SHP77 (cell line): ENCODE measurements around the gene TAF1C.
A peak's percentile ranks its signal among the peaks of the same experiment; 100 is the strongest.

Experiments
- DNase-seq, 2 experiments: peaks; one replicate each; lab custom pipeline; 2025; lab: John Stamatoyannopoulos, UW

Gene TAF1C

DNA sequence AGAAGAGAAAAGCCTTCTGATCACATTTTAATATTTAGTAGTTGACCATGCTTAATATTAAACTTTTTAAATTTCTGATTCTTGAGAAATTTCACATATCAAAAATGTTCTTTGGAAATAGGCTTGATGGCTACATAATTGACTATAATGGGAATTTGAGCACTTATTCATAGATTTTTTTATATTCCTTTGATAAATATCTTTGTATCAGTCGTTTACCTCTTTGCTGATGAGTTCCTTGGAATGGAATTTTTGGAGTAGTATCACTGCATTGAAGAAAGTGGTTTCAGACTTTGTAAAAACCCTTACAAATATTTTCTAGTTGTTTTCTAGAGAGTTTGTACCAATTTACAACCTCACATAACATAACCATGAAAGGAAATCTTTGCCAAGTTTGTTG is 27.1 kb downstream of the TAF1C start:
- DNase-seq, result no peak

DNA sequence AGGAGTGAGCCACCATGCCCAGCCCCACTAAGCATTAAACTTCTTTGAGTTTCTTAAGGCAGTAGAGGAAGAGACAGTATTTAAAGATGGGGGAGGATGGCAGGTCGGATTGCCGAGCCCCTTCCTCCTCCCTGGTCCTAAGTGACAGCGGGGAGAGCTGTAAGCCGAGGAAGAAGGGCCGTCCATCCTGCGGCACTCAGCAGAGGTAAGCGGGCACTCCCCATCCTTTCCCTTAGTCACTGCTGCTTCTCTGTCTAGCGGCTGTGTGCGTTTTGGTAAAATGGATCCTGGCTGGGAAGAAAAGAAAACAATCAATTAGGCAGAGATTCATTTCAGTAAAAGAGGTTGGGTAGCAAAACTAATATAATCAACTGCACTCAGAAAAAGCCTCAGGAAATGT is 27.9 kb downstream of the TAF1C start:
- DNase-seq, result no peak

DNA sequence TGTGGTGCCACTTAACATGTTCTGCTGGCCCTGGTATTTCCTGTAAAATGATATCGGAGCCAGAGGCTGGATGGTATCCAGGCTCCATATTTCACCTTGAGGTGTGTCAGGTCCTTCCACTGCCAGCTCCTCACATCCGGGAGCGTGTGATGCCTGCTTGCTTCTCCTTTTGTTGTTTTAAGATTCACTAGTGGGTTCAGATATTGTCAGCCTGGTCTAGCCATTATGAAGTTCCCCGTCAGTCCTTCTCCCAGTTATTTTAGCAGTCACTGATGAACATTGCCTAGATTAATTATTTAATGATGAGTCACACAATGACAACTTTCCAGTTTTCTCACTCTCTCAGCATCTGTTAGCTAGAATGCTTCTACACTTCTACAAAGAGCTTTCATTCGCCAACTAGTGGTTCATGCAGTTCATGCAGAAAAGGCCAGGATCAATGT is 30.5 kb downstream of the TAF1C start:
- DNase-seq, result peak; percentile 13 to 29

DNA sequence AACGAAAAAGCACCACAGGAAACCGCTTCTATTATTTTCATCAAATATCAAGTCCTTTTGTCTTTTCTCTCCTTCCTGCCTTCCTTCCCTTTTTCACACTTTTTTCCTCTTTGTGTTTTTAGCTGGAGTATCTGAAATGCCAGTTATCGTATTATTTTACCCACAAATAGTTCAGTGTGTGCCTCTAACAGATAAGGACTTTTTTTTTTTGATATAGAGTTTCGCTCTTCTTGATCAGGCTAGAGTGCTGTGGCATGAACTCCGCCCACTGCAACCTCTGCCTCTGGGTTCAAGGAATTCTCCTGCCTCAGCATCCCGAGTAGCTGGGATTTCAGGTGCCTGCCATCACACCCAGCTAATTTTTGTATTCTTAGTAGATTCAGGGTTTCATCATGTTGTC is 31.1 kb downstream of the TAF1C start:
- DNase-seq, result no peak

DNA sequence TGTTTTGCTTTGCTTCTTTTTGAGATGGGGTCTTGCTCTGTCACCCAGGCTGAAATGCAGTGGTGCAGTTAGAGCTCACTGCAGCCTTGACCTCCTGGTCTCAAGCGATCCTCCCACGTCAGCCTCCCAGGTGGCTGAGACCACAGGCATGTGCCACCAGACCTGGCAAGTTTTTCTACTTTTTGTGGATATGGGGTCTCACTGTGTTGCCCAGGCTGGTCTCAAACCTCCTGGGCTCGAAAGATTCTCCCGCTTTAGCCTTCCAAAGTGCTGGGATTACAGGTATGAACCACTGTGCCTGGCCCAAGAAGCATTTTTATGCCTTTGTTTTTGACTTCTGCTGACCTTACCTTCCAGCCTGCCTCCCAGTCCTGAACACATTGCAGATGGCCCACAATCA is 31.6 kb downstream of the TAF1C start:
- DNase-seq, result no peak

DNA sequence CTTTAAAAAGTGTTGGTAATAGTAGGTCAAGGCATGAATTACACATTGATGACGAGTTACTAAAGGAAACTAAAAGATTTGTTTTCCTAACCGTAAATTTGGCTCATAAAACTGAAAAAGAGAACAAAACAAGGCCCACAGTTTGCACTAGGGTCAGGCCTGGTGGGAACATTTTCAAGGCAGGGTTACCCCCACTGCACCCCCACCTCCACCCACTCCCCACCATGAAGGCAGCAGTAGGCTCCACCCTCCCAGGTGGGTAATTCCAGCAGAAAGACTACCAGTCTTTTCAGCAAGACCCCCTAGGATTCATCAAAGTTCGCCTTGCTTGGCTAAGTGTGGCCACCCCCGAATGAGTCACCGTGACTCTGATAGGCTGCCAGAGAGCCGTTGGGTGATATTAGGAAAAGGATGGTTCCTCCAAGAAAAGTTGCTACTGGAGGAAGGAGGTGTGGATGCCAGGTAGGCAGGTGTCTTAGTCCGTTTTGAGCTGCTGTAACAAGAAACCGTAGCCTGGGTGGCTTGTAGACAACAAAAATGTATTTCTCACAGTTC is 33.1 kb downstream of the TAF1C start:
- no peak for DNase-seq

DNA sequence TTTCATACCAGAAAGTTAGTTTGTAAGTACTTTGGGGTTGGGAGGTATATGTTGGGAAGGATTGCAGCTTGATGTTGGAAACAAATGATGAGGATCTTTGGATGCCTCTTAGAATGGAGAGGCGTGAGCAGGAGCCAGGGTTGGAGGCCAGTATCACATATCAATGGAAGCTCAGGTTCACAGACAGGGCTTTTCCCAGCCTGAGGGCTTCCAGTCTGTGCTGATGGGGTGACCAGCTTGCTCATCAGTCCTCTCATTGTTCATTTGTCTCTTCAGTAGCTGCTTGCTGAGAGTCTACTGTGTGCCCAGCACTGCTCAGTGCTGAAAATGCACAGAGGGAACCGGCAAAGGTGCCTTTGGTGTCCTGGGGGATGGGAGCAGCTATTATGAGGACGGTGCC is 35.9 kb downstream of the TAF1C start:
- no peak for DNase-seq

DNA sequence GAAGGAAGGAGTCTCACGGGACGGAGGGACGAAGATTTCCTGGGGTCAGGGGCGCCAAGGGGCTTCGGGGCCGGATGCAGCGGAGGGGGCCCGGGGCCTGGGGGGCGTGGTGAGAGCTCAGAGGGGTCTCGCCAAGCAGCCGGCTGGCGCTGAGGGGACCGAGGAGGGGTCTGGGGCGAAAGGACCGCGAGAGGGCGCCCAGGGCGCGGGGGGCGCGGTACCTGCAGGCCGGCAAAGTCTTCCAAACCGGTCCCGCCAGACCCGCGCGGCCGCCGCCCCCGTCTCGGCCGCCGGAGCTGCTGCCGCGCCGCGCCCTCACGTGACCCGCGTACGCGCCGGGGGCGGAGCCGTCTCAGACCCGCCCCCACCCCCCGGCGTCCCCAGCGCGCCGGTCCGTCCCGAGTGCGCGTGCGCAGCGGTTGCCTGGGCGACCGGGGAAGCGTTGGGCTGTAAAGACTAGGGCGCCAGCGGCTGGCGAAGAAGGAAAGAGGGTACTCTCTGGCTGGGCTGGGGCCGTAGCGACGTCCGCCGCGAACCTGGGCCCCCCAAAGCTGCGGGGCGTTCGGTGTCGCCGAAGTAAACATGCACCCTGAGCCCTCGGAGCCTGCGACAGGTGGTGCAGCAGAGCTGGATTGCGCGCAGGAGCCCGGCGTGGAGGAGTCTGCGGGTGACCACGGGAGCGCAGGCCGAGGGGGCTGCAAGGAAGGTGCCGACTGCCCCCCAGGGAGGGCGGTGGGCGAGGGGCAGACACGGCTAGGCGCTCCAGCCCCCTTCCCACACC is 41.8 kb downstream of the TAF1C start, which contains the start of the genes DNAAF1 and HSDL1:
Gene DNAAF1, plus strand, starts transcription at position 450 of the 781 bp plus-strand sequence. Its CDS starts 133 bp downstream, at position 583.
Gene HSDL1, minus strand, starts transcription at position 319 of the 781 bp plus-strand sequence. CDS start 13,856 bp downstream, outside the sequence.
- peak; percentile 77 to 90 for DNase-seq

DNA sequence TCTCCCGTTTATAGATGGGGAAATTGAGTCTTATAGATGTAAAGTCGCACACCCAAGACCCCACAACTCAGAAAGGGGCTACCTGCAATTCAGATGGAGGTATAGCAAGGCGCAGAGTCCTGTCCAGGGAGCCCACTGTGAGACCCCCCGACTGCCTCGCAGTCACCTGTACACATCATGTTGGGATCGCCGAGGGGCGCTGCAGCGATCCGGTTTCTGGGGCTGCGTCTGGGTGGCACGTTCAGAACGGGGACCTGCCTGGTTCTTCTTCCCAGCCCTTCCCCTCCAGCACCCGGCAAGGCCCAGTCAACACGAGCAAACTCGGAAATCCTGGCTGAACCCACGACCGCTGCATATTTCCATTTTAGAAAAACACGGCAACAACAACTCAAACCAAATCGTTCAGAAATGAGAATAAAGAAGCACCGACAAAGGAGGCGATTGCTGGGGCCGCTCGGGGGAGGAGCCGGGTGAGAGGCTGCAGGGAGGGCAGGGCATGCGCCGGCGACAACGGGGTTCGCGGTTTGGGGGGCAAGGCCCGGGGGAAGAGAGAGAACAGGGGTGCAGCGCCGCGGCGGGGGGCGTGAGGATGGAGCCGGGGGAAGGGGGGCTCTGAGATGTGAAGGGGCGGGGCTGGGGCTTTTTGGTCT is 42.5 kb downstream of the TAF1C start:
- no peak for DNase-seq

DNA sequence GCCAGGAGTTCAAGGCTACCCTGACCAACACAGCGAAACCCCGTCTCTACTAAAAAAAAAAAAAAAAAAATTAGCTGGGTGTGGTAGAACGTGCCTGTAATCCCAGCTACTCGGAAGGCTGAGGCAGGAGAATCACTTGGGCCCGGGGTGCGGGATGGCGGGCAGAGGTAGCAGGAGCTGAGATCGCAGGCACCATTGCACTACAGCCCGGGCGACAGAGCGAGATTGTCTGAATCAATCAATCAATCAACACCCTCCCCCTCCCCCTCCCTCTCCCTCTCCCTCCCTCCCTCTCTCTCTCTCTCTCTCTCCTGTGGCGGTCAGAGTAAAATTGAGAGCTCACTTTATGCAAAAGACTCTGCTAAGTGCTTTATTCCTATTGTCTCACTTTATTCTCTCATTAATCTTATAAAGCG is 43.1 kb downstream of the TAF1C start:
- DNase-seq, result no peak

DNA sequence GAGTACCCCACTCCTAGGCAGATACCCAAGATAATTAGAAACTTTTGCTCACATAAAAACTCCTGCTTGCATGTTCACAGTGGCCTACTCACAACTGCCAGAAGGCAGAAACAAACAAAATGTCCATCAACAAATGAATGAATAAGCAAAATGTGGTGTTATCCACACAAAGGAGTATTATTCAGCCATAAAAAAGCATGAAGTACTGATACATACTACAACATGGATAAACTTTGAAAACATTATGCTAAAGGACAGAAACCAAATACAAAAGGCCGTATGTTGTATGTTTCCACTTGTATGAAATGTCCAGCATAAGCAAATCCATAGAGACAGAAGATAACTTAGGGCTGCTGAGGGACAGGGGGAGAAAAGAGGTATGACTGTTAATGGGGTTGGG is 43.8 kb downstream of the TAF1C start:
- no peak for DNase-seq

DNA sequence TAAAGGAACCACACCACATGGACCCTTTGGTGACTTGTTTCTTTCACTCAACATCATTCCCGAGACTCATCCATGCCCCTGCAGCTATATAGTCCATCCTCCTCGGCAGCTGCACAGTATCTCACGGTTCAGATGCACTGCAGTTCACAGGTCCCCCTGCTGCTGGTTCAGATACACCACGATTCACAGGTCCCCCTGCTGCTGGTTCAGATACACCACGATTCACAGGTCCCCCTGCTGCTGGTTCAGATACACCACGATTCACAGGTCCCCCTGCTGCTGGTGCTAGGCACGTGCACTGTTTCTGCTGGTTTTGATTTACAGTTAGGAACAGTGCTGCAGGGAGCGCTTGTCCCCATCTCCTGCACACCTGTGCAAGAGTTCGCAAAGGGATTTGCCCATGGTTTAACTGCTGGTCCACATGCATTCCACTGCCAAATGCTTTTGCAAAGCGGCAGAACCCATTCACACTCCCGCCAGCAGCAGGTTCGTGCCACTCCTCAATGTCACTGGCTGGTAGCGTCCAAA is 45.6 kb downstream of the TAF1C start:
- DNase-seq, result peak; percentile 28 to 35

DNA sequence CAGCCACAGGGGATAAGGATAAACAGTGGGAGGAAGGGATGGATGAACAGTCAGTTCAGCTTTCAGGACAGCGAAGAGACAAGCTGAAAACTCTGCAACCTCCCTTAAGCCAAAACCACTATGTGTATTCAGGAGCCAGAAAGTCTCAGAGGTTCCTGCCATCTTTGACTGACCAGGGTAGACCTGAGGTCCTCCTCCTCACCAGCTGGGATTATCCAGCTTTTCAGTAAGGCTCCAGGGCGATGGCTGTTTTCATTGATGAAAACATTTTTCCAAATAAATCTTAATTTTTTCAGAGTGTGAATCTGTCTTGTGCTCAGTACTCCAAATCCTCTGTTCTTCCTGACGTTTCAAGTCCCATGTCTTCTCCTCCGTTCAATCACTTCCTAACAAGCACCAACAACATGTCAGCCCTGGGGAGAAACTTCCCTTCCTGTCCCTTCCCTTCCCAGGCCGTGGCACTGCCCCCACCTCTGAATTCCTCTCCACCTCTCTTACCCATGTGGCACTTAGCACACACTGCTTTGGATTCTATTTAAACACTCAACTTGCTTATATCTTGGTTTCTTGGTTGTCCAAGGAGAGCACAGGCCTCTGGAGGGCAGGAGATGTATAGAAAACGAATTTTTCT is 47.1 kb downstream of the TAF1C start:
- DNase-seq, result no peak

DNA sequence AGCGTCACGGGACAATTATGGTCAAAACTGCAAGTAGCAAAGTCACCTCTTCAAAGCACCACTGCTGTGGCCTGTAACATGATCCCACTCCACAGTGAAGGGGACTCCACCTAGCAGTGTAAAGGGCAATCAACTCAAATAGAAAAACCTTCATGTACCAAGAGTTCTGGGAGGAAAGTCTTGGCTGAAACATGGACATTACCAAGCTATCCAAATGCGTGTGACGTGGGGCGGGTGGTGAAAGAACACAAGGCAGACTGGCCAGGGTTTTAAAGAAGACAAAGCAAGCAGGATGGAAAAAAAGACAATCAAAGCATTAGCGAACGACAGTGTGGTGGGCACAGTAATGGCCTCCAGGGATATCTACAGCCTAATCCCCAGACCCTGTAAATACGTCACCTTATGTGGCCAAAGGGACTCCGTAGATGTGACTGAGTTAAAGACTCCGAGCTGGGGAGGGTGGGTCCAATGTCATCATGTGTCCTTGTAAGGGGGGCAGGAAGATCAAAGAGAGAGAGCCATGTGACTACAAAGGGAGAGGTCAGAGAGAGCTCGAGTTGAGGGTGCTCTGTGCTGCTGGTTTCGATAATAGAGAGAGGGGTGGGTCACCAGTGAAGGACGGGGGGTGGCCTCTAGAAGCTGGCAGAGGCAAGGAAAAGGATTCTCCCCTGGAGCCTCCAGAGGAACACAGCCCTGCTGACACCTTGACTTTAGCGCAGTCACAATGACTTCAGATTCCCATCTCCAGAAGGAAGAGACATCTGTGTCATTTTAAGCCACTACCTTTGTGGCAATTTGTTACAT is 47.8 kb downstream of the TAF1C start:
- DNase-seq, result peak; percentile 58 to 73

DNA sequence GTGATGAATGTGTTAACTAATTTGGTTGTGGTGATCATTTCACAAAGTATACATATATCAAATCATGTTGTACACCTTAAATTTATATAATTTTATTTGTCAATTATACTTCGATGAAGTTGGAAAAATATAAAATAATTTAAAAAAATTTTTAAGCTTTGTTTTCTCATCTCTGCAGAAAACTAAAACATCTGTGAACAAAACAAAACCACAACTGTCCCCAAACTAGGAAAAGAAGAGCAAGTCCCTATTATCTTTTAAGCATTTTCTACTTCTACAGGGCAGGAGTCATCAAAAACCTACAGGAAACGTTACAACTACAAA is 48.4 kb downstream of the TAF1C start:
- no peak for DNase-seq

DNA sequence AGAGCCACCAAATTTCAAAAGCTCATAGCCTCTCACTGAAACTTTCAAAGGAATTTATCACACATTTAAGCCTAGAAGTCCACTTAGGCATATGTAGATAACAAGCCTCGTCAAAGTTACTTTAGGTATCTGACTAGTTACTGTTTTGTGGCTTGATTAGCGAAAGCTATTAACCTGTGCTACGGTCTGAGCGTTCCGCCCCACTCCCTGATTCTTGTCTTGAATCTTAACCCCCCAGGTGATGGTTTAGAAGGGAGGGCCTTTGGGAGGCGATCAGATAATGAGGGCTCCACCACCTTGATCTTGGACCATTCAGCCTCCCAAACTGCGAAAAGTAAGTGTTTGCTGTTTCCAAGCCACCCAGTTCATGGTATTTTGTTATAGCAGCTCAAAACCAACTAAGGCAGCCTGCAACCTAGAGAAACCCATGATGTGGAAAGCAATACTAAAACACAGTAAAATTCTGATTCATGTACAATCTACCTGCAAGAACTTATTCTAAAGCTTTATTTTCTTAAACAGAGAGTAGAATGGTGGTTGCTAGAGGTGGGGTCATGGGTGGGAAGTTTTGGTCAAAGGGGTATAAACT is 49.0 kb downstream of the TAF1C start:
- no peak for DNase-seq

DNA sequence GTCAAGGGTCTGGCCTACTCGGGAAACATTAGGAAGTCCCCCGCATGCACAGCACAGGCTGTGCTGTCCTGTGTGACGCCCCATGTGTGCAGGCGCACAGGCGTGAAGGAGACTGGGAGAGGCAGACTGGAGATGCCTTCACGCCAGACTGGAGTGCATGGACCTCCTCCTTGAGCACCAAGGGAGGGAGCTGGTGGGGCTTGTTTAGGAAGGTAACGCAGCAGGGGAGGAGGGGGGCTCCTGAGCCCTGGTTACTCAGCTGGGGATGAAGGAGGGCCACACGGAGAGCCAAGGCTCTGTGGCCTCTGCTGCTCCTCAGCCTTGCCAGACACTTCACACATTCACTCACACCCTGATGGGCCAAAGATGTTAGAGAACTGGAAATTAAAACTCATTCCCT is 49.6 kb downstream of the TAF1C start:
- no peak for DNase-seq

DNA sequence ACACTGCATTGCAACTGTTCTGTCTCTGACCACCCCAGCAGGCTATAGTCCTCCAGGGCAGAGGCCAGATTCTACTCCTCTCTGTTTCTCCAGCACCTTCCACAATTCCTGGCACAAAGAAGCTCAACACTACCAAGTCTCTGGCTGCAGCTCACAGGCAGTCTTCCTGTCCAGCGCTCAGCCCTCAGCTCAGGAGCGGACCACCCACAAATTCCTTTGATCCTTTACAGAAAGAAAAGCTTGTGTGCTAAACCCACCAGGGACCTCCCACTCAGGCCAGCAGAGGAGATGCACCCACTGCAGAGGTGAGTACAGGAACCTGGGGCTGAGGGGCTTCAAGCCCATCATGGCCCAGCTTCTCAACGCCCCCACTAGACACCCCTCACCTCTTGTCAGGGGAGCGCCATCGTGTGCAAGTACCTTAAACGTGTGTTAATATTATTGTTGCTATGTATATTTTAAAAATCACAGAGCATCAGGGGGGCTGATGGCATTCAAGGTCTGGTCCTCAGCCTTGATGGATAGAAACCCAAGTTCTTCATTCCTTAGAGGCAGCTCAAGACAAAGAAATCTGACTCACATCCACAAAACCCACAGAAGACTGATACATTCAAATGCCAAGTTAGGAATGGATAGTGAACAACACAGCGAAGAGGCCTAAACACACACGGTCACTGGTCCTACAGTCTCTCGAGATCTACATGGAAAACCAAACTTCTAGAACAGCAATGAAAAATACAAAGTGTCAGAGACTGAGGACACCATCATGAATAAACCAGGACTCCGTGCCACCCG is 50.3 kb downstream of the TAF1C start:
- no peak for DNase-seq

DNA sequence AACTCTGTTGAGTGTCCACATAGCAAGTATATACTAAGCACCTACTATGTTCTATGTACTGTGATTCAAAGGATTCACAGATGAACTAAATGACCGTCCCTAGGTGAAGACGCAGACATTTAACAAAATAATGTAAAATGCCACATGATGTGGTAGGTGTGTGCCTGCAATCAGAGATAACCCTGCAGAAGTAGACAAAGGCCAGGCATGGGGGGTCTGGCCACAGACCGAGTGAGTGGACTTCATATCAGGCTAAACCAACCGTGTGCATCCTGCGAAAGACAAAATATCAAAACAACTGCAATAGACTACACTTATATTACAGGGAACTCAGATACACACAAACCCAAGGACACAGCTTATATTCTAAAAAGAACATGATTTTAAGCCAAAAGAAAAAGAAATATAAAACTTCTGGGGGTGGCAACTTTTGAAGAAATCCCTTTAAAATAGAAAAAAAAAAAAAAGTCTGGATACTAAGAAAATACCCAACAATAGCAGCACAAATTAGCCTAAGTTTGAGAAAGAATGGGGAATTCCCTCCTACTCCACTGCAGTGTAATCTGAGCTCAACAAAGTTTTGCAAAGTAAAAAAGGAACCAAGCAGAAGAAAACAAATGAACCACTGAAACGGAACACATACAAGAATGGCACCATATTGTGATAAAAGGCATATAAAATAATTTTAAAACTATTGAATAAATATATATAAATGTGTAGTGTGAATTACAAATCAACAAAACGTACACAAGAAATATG is 54.2 kb downstream of the TAF1C start:
- DNase-seq, result no peak

DNA sequence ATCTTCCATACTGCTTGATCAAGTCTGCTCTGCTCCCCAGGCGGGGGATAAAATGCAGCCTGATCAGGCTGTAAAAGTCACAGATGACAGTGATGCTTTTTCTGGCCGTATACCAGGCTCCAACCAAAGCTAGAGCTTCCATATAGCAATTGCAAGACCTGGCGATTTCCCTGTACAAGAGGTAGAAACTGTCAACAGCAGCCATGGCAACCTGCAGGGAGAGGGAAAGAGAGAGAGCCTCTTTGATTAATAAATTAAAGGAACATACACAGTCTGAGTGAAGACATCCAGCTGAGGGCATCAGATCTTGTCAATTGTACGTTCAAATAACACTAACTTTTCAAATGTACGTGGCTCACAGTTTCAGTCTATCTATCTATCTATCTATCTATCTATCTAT is 55.7 kb downstream of the TAF1C start:
- DNase-seq, result no peak
